Suppressor macrophage treated with lipopolysaccharide for 1 hour (primary cell): Measurements from ENCODE around the gene RREB1.
A peak's percentile ranks its signal among the peaks of the same experiment; 100 is the strongest.
"Not testable (repeated sequence)": the region's sequence is repeated elsewhere in the genome, so short reads cannot be mapped to it uniquely, and the experiment has no call there.

Experiments used
- DNase-seq, 3 donors: peaks; one replicate each; pipeline ENCODE4 v3.0.0-alpha.2; 2020 to 2022

RREB1 gene

DNA sequence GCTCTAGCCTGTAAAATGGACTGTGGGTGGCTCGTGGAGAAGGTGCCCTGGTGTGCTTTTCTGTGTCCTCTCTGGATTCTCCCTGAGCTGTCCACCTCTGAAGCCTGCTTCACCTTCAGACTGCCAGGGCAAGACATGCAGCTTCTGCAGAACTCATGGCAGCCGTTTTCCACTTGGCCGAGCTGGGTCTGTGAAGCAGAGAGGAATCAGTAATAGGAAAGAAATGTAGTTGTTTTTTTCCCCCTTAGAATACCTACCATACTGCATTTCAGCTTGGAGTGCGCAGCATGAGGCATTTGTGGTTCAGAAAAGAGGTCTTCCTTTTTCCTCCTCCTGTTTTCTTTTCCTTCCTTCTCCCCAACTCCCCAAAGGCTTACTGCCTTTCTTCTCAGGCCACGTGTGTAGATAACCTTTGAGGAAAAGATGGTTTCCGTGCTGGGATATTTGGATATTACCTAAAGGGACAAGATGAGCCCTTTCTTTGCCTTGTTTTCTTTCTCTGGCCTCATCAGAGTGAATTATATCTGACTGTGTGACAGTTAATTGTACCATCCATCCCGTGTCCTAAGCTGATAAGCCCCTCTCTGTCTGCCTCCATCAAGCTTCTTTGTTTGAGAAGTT, 39.4 kb downstream of the RREB1 start:
- no peak for DNase-seq

DNA sequence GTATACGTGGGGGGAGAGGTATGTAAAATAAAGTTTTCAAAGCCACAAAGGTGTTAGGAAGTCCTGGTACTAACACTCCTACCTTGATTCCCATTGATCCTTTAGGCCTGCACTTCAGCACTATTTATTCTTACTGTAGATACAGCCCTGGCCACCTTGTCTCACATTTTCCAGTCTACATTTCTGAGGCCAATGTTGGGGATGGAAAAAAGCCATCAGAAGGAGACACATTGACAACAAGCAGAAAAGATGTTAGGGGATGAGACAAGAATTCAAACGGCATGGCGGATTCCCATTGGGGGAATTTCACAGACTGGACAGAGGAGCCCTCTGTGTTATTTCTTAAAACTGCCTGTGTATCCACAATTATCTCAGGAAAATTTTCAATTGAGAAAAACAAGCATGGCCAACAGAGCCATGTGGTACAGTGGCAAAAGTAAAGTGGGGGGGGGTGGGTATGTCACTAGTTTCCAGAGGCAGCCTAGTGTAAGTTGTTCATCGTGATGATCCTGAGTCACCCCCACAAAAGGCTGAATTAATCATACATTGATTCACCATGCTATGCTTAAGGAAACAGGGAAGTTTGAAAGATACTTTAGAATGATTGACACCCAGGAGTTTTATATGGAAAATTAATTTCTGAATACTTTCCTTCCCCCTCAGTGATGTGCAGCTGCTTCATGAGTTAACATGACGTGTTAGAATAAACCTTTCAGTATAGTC, 40.5 kb downstream of the RREB1 start:
- DNase-seq, result peak; percentile 88 to 94 (median 94)

DNA sequence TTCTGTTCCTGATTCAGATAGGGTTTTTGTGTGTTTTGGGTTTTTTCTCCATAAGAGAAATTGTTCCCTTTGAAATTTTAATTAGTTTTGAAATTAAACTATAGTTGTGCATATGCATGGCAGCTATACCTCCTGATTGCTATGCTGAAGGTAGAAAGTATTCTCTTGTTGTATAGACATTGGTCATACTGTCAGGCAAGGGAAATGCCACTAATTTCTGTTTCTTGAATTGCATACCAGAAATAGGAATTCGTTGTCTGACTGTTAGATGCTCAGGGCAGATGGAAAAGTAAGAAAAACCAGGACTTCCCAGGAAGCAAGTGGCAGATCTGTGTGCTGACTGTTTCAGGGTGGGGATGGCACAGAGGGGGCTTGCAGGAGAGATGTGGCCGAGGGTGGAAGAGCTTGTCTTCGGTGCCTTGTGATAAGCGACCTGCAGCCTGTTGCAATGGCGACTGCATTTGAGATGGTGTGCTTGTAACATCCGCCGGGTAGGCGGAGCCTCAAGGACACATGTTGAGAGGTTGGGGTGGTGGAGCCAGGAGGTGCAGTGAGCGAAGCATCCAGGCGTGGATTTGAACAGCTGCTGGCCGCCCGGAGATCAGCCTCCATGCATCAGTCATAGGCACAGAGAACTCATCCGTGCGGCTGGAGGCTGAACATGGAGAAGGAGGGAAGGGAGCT, 42.8 kb downstream of the RREB1 start:
- DNase-seq, result no peak

DNA sequence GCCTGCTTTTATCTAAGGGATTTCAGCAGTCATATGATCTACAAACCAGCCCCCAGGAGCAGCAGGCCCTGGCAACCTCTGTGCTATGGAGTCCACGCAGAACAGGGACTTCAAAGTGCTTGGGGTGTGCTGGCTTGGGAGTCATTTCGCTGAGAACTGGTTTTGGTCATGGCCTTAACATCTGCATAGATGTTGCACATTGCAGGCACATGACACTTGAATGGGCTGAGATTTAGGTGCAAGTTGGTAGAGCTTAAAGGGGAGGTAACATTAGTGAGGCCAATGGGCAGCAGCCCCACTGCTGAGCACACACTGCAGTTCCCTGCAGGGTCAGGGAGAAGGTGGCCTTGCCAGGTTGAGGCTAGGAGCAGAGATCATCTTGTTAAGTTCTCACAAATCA, 43.6 kb downstream of the RREB1 start:
- no peak for DNase-seq

DNA sequence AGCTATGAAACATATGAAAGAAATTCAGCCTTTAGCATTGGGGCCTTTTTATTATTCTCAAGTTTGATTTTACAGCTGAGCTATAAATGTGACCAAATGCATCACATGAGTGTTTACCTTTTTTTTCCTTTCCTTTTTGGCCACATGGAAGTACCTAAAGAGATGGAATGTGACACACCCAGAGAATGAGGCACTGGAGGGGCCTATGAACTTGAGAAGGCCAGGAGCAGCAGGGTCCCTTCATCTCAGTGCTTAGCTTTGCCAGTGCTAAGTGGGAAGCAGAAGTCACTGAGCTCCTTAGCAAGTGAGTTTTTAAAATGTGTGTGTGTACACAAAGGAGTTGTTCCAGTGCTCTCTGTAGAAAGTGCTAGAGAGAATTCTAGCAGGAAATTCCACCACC, 44.7 kb downstream of the RREB1 start:
- DNase-seq, result no peak

DNA sequence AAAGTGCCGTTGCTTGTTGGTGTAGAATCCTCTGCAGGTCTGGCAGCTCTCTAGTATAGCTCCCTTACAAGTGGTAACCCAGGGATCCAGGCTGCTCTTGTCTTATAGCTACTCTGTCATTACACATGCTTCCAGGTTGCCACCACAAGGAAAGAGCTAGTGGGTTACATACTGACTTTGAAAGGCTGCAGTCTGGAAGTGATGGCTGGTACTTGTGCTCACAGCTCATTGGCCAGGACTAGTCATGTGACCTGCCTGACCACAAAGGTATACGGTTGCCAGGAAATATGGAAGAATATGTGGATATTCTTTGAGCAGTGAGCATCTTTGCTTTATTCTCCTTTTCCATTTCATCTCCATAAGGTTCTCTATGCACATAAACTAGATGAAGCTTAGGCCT, 46.0 kb downstream of the RREB1 start:
- DNase-seq, result no peak

DNA sequence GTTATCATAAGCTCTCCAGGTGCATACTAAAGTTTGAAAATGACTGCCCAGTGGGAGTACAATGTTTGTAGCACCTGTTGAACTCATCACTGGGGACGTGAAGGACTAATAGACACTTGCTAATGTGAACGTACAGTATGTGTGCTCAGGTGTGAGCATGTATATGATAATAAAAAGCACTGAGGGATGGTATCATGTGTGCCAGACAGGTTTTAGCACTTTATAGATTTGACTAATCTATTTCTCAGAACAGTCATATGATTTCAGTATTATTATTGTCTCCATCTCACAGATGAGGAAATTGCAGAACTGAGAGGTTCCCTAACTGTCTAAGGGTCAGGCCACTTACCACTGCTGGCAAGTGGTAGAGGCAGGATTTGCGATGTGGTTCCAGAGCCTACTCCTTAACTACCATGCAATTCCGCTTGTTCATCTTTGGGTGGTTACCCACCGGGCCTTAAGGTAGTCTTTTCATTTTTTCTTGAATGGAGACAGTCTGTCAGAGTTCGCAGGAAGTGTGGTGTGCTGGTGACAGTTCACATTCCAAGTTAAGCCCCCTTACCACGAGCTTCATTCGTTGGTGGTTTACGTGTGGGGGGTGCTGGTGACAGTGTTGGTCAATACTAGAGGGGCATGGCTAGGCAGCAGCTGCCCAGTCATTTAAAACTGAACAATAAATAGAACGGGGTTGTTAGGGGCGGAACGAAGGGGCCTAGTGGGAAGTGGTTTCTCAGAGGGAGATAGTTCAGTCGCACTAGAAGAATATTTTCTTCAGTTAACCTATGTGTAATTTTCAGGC, 46.8 kb downstream of the RREB1 start:
- peak; percentile 64 to 75 (median 69) for DNase-seq

DNA sequence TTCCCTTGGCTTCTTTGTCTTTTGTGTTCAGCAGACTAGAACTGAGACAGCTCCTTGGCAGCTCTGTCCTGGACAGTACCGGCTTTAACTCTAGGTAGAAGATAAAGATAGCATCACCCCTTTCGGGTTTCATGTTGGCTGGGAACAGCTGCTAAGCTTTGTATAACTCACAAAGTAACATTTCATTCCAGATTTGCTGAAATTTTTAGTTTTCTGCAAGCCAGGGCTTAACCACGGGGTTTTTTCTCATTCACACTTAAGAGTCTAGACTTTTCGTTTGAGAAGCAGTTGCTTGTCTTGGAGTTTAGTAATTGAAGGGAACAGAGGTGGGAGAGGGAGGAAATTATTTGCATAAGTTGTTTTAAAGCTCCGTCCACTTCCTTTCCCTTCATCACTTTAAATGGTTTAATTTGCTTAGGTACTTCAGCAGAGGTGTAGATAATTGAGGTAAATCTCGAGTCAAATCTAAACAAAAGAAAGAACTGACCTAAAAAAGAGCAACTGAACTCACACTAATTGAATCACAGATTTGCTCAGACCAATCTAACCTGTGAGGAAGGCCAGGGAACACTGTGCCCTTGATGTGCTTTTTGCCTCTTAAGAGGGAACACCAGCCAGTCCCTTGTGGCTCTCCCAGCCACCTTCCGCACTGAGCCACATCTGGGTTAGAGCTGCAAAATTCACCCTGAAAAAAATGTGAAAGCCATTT, 48.3 kb downstream of the RREB1 start:
- DNase-seq, result no peak

DNA sequence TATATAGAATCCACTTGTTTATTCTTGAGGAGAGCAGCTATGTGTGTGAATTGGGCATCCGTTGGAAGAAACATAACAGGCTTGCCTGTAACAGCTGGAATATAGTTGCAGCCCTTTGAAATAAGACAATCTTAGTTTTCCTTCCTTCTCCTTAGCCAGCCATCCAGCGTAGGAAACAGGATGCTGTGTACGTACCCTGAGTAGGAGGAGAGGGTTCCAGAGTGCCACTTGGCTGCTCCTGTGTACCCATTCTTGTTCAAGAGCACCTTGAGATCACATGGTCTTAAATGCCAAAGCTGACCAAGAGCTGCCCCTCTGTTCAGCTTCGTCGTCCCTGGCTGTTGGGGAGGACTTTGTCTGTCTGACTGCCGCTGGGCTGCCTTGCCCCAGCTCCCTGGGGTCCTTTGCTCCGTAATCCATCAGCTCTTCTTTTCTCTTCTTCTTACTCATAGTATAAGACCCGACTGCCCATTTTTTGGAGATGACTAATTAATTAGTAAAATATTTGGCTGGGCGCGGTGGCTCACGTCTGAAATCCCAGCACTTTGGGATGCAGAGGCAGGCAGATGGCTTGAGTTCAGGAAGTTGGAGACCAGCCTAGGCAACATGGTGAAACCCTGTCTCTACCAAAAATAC, 49.0 kb downstream of the RREB1 start:
- DNase-seq, result no peak

DNA sequence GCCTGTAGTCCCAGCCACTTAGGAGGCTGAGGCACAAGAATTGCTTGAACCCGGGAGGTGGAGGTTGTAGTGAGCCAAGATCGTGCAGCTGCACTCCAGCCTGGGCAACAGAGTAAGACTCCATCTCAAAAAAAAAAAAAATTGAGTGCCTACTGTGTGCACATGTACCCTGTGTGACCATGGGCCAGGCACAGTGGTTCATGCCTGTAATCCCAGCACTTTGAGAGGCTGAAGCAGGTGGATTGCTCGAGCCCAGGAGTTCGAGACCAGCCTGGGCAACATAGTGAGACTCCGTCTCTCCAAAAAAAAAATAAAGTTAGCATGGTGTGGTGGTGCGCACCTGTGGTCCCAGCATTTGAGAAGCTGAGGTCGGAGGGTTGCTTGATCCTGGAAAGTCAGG, 49.5 kb downstream of the RREB1 start:
- not testable (repeated sequence) for DNase-seq

DNA sequence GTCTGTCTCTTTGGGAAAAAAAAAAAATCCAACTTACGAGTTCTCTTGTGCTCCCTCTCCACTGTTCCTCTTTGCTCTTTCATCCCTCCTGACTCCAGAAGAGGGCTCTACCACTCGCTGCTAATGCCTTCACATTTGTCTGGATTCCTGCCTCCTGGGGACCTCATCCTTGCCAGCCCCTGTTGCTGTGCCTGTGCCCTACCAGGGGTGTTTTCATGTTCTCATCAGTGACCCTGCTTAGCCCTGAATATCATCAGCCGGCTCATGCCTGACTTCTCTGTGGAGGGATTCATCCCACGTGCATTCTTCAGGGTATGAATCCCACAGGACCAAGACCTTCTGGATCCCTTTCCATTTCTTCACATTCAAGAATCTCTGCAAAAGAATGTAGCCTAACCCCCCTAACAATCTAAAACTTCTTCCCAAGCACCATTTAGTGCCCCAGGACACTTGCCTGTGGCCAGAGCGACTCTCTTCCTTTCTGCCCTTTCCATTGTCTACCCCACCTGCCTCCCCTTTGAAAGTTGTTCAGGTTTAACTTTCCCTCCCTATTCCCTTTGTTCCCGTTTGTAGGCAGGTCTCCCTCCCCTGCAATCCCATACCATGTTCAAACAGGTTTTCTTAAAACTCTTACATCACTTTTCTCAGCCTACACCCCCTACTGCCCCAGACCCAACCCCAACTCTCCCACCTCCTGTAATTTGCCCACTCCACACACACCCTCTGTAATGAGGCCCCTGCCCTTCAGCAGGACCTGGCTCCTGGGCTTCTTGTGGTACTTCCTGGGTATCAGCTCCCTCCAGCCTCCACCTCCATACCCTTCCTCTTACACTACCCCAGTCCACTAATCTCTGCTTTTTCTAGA, 50.2 kb downstream of the RREB1 start:
- DNase-seq, result peak in 1 of 3 donors; percentile 38

DNA sequence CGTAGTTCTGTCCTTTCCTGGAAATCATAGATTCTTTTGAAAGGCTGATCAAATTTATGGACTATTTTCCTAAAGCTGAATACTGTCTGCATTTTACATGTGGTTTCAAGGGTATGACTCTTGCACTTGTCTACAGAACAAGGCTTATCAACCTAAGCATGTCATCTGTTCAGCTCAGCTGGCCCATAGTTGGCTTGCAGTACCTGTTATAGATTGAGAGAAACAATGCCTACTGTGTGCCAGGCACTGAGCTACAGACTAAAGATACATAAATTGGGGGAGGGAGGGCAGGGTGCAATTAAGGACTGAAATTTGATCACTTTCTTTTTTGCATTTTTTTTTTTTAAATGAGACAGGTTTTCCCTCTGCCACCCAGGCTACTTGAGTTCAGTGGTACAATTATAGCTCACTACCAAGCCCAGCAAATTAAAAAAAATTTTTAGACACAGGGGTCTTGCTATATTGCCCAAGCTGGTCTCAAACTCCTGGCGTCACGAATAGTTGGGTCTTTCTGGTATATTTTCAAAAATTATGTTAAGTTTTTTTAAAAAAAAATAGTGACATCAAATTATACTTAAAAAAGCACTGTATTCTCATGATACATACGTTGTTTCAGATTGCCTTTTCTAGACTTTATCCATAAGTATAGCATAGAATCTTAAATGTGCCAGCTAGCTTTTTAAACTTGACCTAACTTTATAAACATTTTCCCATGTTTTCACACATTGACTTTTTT, 52.2 kb downstream of the RREB1 start:
- DNase-seq, result no peak

DNA sequence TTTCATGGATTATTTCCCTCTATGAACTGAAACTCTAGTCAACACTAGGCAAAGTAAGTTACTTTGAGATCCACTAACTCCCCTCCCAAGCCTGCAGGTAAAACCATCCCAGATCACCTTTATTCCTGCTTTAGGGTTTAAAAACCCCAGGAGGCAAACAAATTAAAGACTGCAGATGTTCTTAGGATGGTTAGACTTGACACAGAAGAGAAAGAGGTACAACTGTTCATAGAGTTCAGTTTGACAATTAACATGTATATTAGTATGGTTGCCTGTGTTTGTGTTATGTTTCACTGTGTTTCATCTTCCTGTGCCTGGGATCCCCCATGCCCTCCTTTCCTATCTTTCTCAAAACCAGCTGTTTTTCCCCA, 53.5 kb downstream of the RREB1 start:
- no peak for DNase-seq

DNA sequence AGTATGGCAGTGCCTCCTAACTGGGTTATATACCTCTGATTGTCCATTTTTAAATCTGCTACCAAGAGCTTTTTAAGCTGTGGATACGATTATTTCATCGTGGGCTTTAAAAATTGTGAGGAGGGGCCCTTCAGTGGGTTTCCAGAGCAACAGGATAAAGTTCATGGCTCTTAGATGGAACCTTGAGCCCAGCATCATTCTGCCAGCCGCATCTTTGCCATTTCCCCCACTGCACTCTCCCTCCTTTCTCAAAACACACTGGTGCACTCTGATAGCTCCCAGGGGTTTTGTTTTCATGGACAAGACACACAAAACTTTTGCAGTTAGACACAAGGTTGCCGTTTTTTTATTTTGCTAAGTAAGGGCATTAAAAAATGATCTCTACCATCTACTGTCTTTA, 54.1 kb downstream of the RREB1 start:
- DNase-seq, result no peak

DNA sequence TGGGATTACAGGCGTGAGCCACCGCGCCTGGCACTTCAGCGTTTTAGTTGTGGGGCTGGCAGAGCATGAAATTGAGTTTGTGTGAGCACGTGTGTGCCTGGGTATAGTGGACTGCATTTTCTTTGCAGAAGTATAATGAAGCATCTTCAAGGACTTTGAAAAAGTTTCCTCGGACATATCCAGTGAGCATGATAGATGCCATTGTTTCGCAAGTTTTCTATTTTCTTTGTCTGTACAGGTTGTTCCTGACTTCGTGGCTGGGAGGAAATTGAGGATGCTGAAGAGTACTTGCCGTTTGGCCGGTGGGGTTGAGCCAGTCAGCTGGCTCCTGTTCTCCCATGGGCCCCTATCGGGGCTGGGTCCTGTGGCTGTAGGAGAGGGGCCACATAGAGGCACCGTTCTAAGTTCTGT, 55.9 kb downstream of the RREB1 start:
- no peak for DNase-seq

DNA sequence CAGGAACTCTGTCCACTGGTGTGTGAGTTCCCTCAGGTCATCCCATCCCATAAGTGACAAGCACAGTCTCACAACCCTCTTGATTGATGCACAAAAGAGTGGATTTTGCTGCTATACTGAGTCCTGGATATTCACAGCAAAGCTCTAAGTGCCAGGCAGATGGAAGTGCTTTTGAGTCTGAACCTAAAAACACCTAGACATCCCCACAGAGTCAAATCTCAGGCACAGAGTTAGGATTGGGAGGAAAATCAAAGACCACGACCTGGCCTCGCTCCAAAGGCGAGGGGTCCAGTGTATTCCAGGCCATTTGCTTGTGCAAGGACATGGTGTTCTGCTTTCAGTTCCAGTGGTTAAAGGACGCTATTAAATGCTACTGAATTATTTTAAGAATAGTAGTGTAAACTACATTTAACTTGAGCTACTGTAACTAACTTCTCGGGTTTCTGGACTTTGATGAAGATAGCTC, 56.8 kb downstream of the RREB1 start:
- no peak for DNase-seq

DNA sequence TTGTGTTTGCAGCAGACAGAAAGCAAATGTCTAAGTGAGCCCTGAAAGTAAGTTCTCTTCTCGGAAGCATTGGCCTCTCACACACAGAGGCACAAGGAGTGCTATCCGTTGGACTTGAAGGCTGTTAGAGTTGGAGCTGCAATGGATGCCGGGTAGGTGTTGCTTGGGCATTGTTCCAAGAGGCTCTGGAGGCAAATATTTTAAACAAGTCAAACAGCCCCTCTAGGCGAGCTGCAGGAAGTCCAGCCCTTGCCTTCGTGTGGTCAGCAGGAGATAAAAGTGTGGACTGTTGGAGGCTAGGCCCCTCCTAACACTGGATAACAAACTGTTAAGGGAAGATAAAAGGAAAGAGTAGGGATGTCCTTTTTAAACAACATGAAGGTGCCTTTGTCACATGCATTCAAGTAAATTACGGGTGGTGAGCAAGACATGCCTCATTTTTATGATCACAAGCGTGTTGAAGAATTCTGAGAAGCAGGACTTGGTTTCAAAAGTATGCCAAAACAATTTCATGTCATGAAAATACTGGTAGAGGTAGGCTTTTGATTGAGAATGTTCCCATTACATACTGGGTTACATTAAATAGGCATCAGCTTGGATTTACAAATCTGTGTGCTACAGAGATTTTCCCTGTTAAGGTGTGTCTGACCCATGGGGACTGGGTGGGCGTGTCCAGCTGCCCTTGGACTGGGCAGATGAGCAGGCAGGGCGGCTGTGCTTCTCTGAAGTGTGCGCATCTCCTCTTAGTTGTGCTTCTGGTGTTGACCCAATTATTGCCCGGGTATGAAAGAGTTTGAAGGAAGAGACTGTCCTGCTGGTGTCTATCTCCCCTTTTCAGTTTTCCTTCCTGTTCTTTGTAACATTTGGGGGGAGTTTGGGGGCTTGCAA, 57.5 kb downstream of the RREB1 start:
- DNase-seq, result no peak

DNA sequence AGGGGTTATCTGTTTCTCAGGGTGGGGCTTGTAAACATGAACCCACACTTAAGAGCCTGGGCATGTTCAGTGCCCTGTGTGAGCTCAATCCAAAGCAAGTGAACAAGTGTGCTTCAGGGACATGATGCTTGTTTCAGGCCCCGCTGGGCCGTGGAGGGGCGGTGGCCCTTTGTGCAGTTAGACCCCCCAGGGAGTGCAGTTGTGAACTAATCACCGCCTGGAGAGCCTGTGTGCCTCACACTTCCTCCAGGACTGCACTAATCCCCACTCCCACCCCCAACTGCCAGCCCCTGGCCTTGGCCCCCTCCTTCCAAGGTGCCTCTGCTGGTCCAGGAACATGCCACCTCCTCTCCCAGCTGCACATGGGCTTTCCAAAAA, 58.1 kb downstream of the RREB1 start:
- no peak for DNase-seq
